Colonic mucosa (tissue), 4 donors: ENCODE measurements around the gene CIBAR2. TPM values are rescaled to one million over a fixed set of nuclear protein-coding genes. Genes with fewer than 3 reads are reported as not detected.

Experiments
- DNase-seq: peaks from one replicate; pipeline ENCODE4 v3.0.0-alpha.2; 2020
- H3K27ac ChIP-seq: fragments of 200-600 bp; one replicate; pipeline ENCODE4 v1.8.0; 2021
- H3K27me3 ChIP-seq: fragments of 200-600 bp; one replicate; pipeline ENCODE4 v1.8.0; 2021
- H3K36me3 ChIP-seq: fragments of 200-600 bp; one replicate; pipeline ENCODE4 v1.8.0; 2021
- H3K4me1 ChIP-seq: fragments of 200-600 bp; one replicate; pipeline ENCODE4 v1.8.0; 2021; ENCODE audit warnings: mild to moderate bottlenecking
- H3K4me3 ChIP-seq: fragments of 200-600 bp; one replicate; pipeline ENCODE4 v1.8.0; 2021
- H3K9ac ChIP-seq, 2 donors: one replicate each; pipeline ENCODE4 v1.7.0; 2013; ENCODE audit warnings: control low read depth in 2 of 2, low read depth in 2 of 2, low read length in 2 of 2
- H3K9me3 ChIP-seq: fragments of 200-600 bp; one replicate; pipeline ENCODE4 v1.8.0; 2021
- intact Hi-C: fragments of 100-400 bp; cut with DNase I; formaldehyde crosslinking; loops from one replicate; pipeline ENCODE4 v1.14.1; 2022
- total RNA-seq, 2 donors: library from RNA; stranded (reverse); fragmentation: NEBNext Ultra II Directional in 1 of 2; extraction: Animal tissue kit (Norgen Biotek cat#: 25700) in 1 of 2; gene quantifications; one replicate each; pipeline ENCODE4 v1.2.1, GENCODE V29; 2021
- TF ChIP-seq, protein P1 (sequence below): fragments of 200-600 bp; IDR thresholded peaks from one replicate; pipeline ENCODE4 v1.8.0; 2022; ENCODE audit warnings: antibody characterized with exemption, mild to moderate bottlenecking
- donor health status: healthy.
- donor health status: DM: no; HTN: no; CAD: no.
- donor health status: DM: no; HTN: no; CAD: no.

Gene CIBAR2
- total RNA-seq, 2 donors from 2014 or later = 0.32 TPM; not detected in 1

DNA sequence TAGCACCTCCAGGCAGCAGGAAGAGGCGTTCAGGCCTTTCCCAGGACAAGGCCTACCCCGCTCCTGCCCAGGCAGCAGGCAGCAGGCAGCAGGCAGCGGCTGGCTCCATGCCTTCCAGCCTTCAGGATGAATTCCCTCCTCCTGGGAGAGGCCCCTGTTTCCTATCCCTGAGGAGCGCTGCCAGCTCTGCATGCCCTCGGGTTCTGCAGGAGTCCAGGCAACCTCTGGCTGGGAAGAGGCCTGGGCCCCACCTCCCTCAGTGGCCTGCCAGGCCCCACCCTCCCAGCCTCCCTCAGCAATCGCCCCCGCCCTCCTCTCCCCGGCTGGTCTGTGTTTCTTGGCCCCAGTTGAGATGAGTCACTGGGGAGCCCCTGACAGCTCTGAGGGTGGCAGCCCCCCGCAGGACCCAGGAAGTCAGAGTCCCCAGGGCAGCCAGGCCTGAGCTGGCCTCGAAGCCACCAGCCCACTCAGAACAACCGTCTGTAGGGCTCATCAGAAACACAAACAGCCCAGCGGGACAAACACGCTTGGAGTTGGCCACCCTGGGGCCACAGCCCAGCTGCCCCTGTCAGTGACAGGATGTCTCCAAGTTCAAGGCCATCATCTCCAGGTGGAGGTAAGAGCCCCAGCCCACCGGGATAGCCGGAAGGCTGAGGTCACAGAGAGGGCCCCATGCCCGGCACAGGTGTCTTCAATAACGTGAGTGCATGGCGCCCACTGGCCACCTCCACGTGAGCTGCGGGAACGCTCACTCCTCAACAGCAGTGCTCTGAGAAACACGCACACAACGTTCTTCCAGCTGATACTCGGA lies 39.5 kb upstream of the CIBAR2 start:
- Histone ChIP-seq H3K36me3 (no peaks in the 10 kb centered on the region), H3K4me1 (no peaks in the 10 kb centered on the region), H3K9me3 (no peaks in the 10 kb centered on the region), H3K27ac (no peak overlapping the region), H3K4me3 (no peak overlapping the region), H3K27me3 (no peaks in the 10 kb centered on the region), H3K9ac (no peak overlapping the region)
- intact Hi-C loops = no loop called here
- peak; percentile 60 for DNase-seq
- TF ChIP-seq, protein P1, sequence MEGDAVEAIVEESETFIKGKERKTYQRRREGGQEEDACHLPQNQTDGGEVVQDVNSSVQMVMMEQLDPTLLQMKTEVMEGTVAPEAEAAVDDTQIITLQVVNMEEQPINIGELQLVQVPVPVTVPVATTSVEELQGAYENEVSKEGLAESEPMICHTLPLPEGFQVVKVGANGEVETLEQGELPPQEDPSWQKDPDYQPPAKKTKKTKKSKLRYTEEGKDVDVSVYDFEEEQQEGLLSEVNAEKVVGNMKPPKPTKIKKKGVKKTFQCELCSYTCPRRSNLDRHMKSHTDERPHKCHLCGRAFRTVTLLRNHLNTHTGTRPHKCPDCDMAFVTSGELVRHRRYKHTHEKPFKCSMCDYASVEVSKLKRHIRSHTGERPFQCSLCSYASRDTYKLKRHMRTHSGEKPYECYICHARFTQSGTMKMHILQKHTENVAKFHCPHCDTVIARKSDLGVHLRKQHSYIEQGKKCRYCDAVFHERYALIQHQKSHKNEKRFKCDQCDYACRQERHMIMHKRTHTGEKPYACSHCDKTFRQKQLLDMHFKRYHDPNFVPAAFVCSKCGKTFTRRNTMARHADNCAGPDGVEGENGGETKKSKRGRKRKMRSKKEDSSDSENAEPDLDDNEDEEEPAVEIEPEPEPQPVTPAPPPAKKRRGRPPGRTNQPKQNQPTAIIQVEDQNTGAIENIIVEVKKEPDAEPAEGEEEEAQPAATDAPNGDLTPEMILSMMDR = no peak

DNA sequence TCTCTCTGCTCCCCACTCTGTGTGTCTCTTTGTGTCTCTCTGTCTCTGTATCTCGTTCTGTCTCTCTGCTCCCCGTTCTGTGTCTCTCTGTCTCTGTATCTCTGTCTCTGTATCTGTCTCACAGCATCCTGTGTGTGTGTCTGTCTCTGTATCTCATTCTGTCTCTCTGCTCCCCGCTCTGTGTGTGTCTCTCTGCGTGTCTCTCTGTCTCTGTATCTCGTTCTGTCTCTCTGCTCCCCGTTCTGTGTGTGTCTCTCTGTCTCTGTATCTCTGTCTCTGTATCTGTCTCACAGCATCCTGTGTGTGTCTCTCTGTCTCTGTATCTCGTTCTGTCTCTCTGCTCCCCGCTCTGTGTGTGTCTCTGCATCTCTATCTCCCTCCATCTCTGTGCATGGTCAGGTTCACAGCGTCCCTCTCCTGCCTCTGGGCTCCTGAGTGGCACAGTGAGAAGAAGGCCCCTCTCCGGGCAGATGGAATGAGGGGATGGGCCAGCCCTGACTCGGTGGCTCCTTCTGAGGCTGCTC lies 38.9 kb upstream of the CIBAR2 start:
- Histone ChIP-seq H3K27me3 (no peaks in the 10 kb centered on the region), H3K9me3 (no peaks in the 10 kb centered on the region), H3K27ac (no peak overlapping the region), H3K4me3 (no peak overlapping the region), H3K9ac (no peak overlapping the region), H3K36me3 (no peaks in the 10 kb centered on the region), H3K4me1 (no peaks in the 10 kb centered on the region)
- TF ChIP-seq, protein P1 = no peak
- intact Hi-C loops = no loop called here
- DNase-seq = no peak

DNA sequence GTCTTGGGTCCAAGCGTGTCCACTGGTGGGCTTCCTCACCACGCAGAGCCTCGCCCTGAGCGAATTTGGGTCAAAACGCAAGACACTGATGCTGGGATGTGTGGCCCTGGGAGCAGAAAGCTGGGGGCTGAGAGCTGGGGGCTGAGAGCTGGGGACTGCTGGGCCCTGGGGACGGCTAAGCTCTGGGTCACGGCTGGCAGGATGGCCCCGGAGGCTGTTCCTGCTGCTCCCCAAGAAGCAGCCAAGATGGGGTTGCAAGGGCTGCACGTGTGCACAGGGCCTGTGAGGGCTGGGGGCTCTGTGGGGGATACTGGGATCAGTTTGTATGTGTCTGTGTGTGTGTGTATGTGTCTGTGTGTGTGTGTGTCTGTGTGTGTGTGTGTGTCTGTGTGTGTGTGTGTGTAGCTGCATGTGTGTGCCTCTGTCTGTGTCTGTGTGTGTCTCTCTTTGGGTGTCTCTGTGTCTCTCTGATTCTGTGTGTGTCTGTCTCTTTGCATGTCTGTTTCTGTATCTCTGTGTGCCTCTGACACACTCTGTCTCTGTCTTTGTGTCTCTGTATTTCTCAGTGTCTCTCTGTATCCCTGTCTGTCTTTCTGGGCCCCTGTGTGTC lies 38.2 kb upstream of the CIBAR2 start:
- Histone ChIP-seq H3K9ac (no peak overlapping the region), H3K4me3 (no peak overlapping the region), H3K4me1 (no peaks in the 10 kb centered on the region), H3K36me3 (no peaks in the 10 kb centered on the region), H3K9me3 (no peaks in the 10 kb centered on the region), H3K27ac (no peak overlapping the region), H3K27me3 (no peaks in the 10 kb centered on the region)
- no peak for DNase-seq
- intact Hi-C loops = no loop called here
- TF ChIP-seq, protein P1 = no peak

DNA sequence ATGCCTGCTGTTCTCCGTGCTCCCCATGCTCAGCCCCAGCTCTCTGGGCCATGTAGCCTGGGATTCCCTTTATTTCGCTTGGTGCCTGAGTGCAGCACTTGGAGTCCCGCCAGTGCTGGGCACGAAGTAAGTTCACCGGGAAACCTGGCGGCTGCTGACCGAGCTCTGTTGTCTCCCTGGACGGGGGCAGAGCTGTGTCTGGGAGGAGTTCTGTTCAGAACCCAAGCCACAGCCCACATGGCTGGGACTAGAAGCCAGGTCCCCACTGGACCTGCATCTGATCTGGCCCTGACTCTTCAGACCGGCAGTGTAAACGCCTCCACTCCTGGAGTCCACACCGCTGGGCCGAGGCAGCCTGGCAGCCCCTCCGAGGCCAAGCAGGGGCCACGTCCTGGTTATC lies 37.5 kb upstream of the CIBAR2 start:
- DNase-seq = no peak

DNA sequence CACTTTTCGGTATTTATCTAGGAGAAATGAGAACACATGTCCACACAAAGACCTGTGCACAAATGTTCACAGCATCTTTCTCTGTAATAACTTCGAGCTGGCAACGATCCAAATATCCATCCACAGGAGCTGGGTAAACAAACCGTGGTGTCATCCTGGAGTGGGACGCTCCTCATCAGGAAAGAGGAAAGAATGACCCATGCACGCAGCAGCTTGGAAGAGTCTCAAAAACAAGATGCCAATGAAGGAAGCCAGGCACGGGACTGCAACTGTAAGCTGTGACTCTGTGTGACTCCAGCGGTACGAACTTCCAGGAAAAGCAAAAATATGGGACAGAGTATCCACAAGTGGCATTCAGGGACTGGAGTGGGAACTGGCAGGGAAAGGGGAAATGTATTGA lies 36.7 kb upstream of the CIBAR2 start:
- Histone ChIP-seq H3K9ac (no peak overlapping the region), H3K4me1 (no peaks in the 10 kb centered on the region), H3K36me3 (no peaks in the 10 kb centered on the region), H3K27ac (no peak overlapping the region), H3K9me3 (no peaks in the 10 kb centered on the region), H3K27me3 (no peaks in the 10 kb centered on the region), H3K4me3 (no peak overlapping the region)
- intact Hi-C loops = no loop called here
- no peak for DNase-seq
- TF ChIP-seq, protein P1 = no peak

More for the DNA sequence above, 37.5 kb upstream of the CIBAR2 start:
- Histone ChIP-seq H3K4me3 (no peak overlapping the region), H3K27ac (no peak overlapping the region), H3K36me3 (no peaks in the 10 kb centered on the region), H3K9me3 (no peaks in the 10 kb centered on the region), H3K4me1 (no peaks in the 10 kb centered on the region), H3K27me3 (no peaks in the 10 kb centered on the region), H3K9ac (no peak overlapping the region)
- intact Hi-C loops = no loop called here
- TF ChIP-seq, protein P1 = no peak
